Endothelial cell of umbilical vein (primary cell): ENCODE data around the gene SAC3D1. TPM values are rescaled to one million over a fixed set of nuclear protein-coding genes. Genes with fewer than 3 reads are reported as not detected.

Experiments
- BruUV-seq: library from RNA; stranded (reverse); fragments of 400-500 nt; replicated peaks from 2 replicates; lab custom pipeline; 2021; lab: Mats Ljungman, UMichigan
- CTCF ChIA-PET: fragments of 300-600, 350-600 bp; sonication (Branson Sonifier 250); formaldehyde crosslinking; loops from one replicate; lab custom pipeline; 2021; ENCODE audit warnings: antibody characterized with exemption, inconsistent platforms; lab: Charles Lee
- POLR2A ChIA-PET: fragments of 300-600, 350-600 bp; sonication (Branson Sonifier 250); formaldehyde crosslinking; loops from one replicate; lab custom pipeline; 2021; ENCODE audit warnings: antibody characterized with exemption, inconsistent platforms; lab: Charles Lee
- DNase-seq: peaks from one replicate; pipeline ENCODE4 v3.0.0-alpha.2; 2011; ENCODE audit warnings: low read depth, low spot score
- FAIRE-seq: peaks from 2 replicates; lab custom pipeline; 2011; peaks lifted over from hg19 to GRCh38; lab: Jason Lieb, UNC
- H2AFZ ChIP-seq: 2 replicates; pipeline ENCODE4 v1.6.0; 2012; ENCODE audit warnings: low read depth, low read length, control low read depth, inconsistent platforms
- H3K27ac ChIP-seq: 2 replicates; pipeline ENCODE4 v1.5.1; 2011; ENCODE audit warnings: low read depth, mild to moderate bottlenecking, control low read depth, low read length, moderate library complexity; ENCODE audit not compliant: insufficient read depth
- H3K27me3 ChIP-seq, 2 experiments: 2 replicates each; pipeline versions ENCODE4 v1.6.0 to v1.6.1; 2011; ENCODE audit warnings: low read length in 2 of 2, mixed read lengths in 1 of 2; ENCODE audit not compliant: control insufficient read depth in 2 of 2, insufficient read depth in 2 of 2
- H3K36me3 ChIP-seq, 2 experiments: 2 replicates in 1 of 2; 3 replicates in 1 of 2; pipeline ENCODE4 v1.5.1; 2011; ENCODE audit warnings: low read length in 2 of 2, mild to moderate bottlenecking in 1 of 2, moderate library complexity in 1 of 2; ENCODE audit not compliant: control insufficient read depth in 2 of 2, insufficient read depth in 2 of 2; ENCODE audit errors: extremely low read depth in 1 of 2
- H3K4me1 ChIP-seq: 3 replicates; pipeline ENCODE4 v1.5.1; 2011; ENCODE audit warnings: mild to moderate bottlenecking, low read length; ENCODE audit not compliant: control insufficient read depth, insufficient read depth; ENCODE audit errors: extremely low read depth
- H3K4me2 ChIP-seq: 2 replicates; pipeline ENCODE4 v1.6.1; 2011; ENCODE audit warnings: low read length, control low read depth, mixed read lengths; ENCODE audit not compliant: insufficient read depth
- H3K4me3 ChIP-seq, 3 experiments: fragments of 200-600 bp in 1 of 3; sonication (generic), shearing (Covaris generic) in 1 of 3; replicated peaks in 1 of 3; 2 replicates each; pipeline ENCODE4 v1.5.1; 2011 to 2016; ENCODE audit warnings: control low read depth in 3 of 3, low read length in 3 of 3, mild to moderate bottlenecking in 2 of 3, inconsistent platforms in 1 of 3, low read depth in 1 of 3, moderate library complexity in 1 of 3; ENCODE audit not compliant: insufficient read depth in 1 of 3
- H3K79me2 ChIP-seq: 2 replicates; pipeline ENCODE4 v1.6.0; 2012; ENCODE audit warnings: low read length, inconsistent platforms; ENCODE audit not compliant: control insufficient read depth, insufficient read depth
- H3K9ac ChIP-seq: replicated peaks from 2 replicates; pipeline ENCODE3; 2011; ENCODE audit warnings: low read length, control low read depth; ENCODE audit not compliant: insufficient read depth; ENCODE audit errors: extremely low read depth
- H3K9me1 ChIP-seq: replicated peaks from 3 replicates; pipeline ENCODE4 v1.6.0; 2011; ENCODE audit warnings: mild to moderate bottlenecking, low read length; ENCODE audit not compliant: control insufficient read depth, insufficient read depth; ENCODE audit errors: extremely low read depth
- H3K9me3 ChIP-seq: replicated peaks from 2 replicates; pipeline ENCODE4 v1.5.1; 2012; ENCODE audit warnings: low read length, inconsistent platforms; ENCODE audit not compliant: control insufficient read depth, insufficient read depth
- H4K20me1 ChIP-seq: replicated peaks from 2 replicates; pipeline ENCODE3; 2011; ENCODE audit warnings: mild to moderate bottlenecking, low read length; ENCODE audit not compliant: control insufficient read depth, insufficient read depth; ENCODE audit errors: extremely low read depth
- CTCF ChIP-seq, 2 donors: IDR thresholded peaks; 1 replicate in 1 of 2; 2 replicates in 1 of 2; pipeline ENCODE4 v1.5.1; 2011; ENCODE audit warnings: low read length in 2 of 2, mild to moderate bottlenecking in 2 of 2, moderate library complexity in 2 of 2, control low read depth in 1 of 2, inconsistent platforms in 1 of 2, low read depth in 1 of 2; ENCODE audit not compliant: insufficient read depth in 1 of 2; ENCODE audit errors: extremely low read depth in 1 of 2
- EZH2 ChIP-seq: IDR thresholded peaks from 2 replicates; pipeline ENCODE4 v1.6.1; 2012; ENCODE audit warnings: borderline replicate concordance, low read depth, mild to moderate bottlenecking, moderate library complexity, low read length, inconsistent platforms; ENCODE audit not compliant: severe bottlenecking
- FOS ChIP-seq: IDR thresholded peaks from 2 replicates; pipeline ENCODE4 v1.6.1; 2011; ENCODE audit warnings: mild to moderate bottlenecking, low read length, moderate library complexity, borderline replicate concordance; ENCODE audit not compliant: insufficient read depth
- GATA2 ChIP-seq: IDR thresholded peaks from 2 replicates; pipeline ENCODE4 v1.7.0; 2011; ENCODE audit warnings: low read depth, mild to moderate bottlenecking, moderate library complexity, mixed read lengths, low read length; ENCODE audit not compliant: insufficient read length, insufficient read depth
- JUN ChIP-seq: IDR thresholded peaks from 2 replicates; pipeline ENCODE4 v1.6.1; 2011; ENCODE audit warnings: borderline replicate concordance, low read depth; ENCODE audit not compliant: insufficient read length, insufficient read depth
- MAX ChIP-seq: IDR thresholded peaks from 2 replicates; pipeline ENCODE4 v1.6.1; 2011; ENCODE audit not compliant: insufficient read depth, insufficient read length
- MYC ChIP-seq: IDR thresholded peaks from one replicate; pipeline ENCODE4 v1.6.1; 2011; ENCODE audit warnings: mild to moderate bottlenecking, low read depth, low read length
- POLR2A ChIP-seq: IDR thresholded peaks from 2 replicates; pipeline ENCODE4 v1.6.1; 2012; ENCODE audit warnings: low read depth, mild to moderate bottlenecking, control low read depth, low read length
- POLR2AphosphoS5 ChIP-seq: IDR thresholded peaks from 2 replicates; pipeline ENCODE4 v1.6.1; 2012; ENCODE audit warnings: low read depth, mild to moderate bottlenecking, control low read depth, low read length, moderate library complexity; ENCODE audit not compliant: insufficient read depth
- dilution Hi-C: fragments of 300-500 bp; cut with MboI; formaldehyde crosslinking; loops from one replicate; pipeline ENCODE4 v1.15.0; 2019; ENCODE audit warnings: low sequenced_read_pairs; ENCODE audit not compliant: extremely low pct_ligation_motif_present
- intact Hi-C: fragments of 100-400 bp; cut with micrococcal nuclease; formaldehyde crosslinking; loops from one replicate; pipeline ENCODE4 v1.10.0; 2022
- polyA plus RNA-seq, 4 experiments: library from polyadenylated mRNA; depleted of rRNA in 3 of 4; stranded (reverse) in 3 of 4; unstranded in 1 of 4; fragments of >200 nt; gene quantifications; 2 replicates each; pipeline versions ENCODE4 v1.2.1 to v1.2.3, GENCODE V29; 2011 to 2012; ENCODE audit warnings: missing spikeins in 1 of 4
- total RNA-seq: library from RNA; stranded (reverse); gene quantifications from 2 replicates; pipeline ENCODE4 v1.2.3, GENCODE V29; 2021

SAC3D1 gene
- total and polyA plus RNA-seq, 2 donors (not counting 3 experiments of a cell fraction or from before 2014, with no cell fraction given), result 16.6 to 17.0 TPM

- no peak for DNase-seq
- H3K4me2 ChIP-seq, result no peak overlapping the region
- no peaks in the 10 kb centered on the region for H4K20me1 ChIP-seq
- dilution Hi-C loops (no loop called here), intact Hi-C loops (no loop called here)
- FAIRE-seq, result no peak
- H3K36me3 ChIP-seq, result no peaks in the 10 kb centered on the region
- CTCF ChIA-PET, result interaction anchor here (0.6 kb wide), 1 partner anchor 8 kb away, joined by 3 read pairs; no protein-coding TSS in a partner anchor
- no peaks in the 10 kb centered on the region for H3K9me3 ChIP-seq
- H3K4me3 ChIP-seq, result no peak overlapping the region
- no peak overlapping the region for H3K9ac ChIP-seq
- H3K79me2 ChIP-seq, result no peaks in the 10 kb centered on the region
- H3K4me1 ChIP-seq, result no peaks in the 10 kb centered on the region
- no peak overlapping the region for H2AFZ ChIP-seq
- TF ChIP-seq JUN (no peak), POLR2AphosphoS5 (no peak), GATA2 (no peak), FOS (no peak), CTCF (IDR thresholded peaks at IDR 0.05; ENCODE audit: extremely low read depth in 1 of 2, insufficient read depth in 1 of 2, low read depth in 1 of 2, low read length in 2 of 2) (no peak), MYC (no peak), EZH2 (no peak), POLR2A (no peak), MAX (no peak)
- H3K27me3 ChIP-seq, result no peaks in the 10 kb centered on the region
- no peak overlapping the region for H3K27ac ChIP-seq
- H3K9me1 ChIP-seq, result no peaks in the 10 kb centered on the region
- no TSS peak for BruUV-seq
- POLR2A ChIA-PET, result interaction anchor here (0.6 to 0.7 kb wide), 2 partner anchors 14 to 189 kb away, joined by 3 to 4 read pairs; partner anchors contain the start of genes NAALADL1 and POLA2
Observed at GRCh38 chr11:65072631-65072966, 31.6 kb downstream of the SAC3D1 start.
